HEK293T (cell line): ENCODE measurements around the gene SLC25A21.

Experiments
- ARNT ChIP-seq: fragments of 450-650 bp; IDR thresholded peaks from 2 replicates; pipeline ENCODE4 v1.6.1; 2017; ENCODE audit warnings: mild to moderate bottlenecking
- BHLHE40 ChIP-seq: fragments of 450-650 bp; IDR thresholded peaks from 2 replicates; pipeline ENCODE4 v1.6.1; 2016; ENCODE audit warnings: mild to moderate bottlenecking, moderate library complexity, borderline replicate concordance
- ELF4 ChIP-seq: fragments of 450-650 bp; IDR thresholded peaks from 2 replicates; pipeline ENCODE4 v1.6.1; 2017; ENCODE audit warnings: antibody characterized with exemption
- FOXK2 ChIP-seq: fragments of 450-650 bp; IDR thresholded peaks from 2 replicates; pipeline ENCODE4 v1.6.1; 2016; ENCODE audit warnings: mild to moderate bottlenecking
- FOXM1 ChIP-seq: fragments of 450-650 bp; IDR thresholded peaks from 2 replicates; pipeline ENCODE4 v1.6.1; 2017; ENCODE audit warnings: mild to moderate bottlenecking, borderline replicate concordance
- HDGF ChIP-seq: fragments of 450-650 bp; IDR thresholded peaks from 2 replicates; pipeline ENCODE4 v1.6.1; 2017; ENCODE audit warnings: antibody characterized with exemption, borderline replicate concordance
- NFRKB ChIP-seq: fragments of 450-650 bp; IDR thresholded peaks from 2 replicates; pipeline ENCODE4 v1.6.1; 2016; ENCODE audit warnings: mild to moderate bottlenecking, moderate library complexity
- SP1 ChIP-seq: fragments of 450-650 bp; IDR thresholded peaks from 2 replicates; pipeline ENCODE4 v1.6.1; 2017
- ZNF384 ChIP-seq: fragments of 450-650 bp; IDR thresholded peaks from 2 replicates; pipeline ENCODE4 v1.6.1; 2016

GRCh38 chr14:36717363-36717762 lies 455.0 kb downstream of the SLC25A21 start:
- TF ChIP-seq SP1: no peak
- no peak for TF ChIP-seq BHLHE40
- TF ChIP-seq HDGF: no peak
- TF ChIP-seq ZNF384: no peak
- no peak for TF ChIP-seq FOXM1
- no peak for TF ChIP-seq NFRKB
- no peak for TF ChIP-seq FOXK2
- TF ChIP-seq ELF4: no peak
- TF ChIP-seq ARNT: no peak
